Esophagus (tissue), 2 donors: Measurements from ENCODE around the gene FARSA. TPM values are rescaled to one million over a fixed set of nuclear protein-coding genes. Genes with fewer than 3 reads are reported as not detected.
"Not testable (repeated sequence)": the region's sequence is repeated elsewhere in the genome, so short reads cannot be mapped to it uniquely, and the experiment has no call there.

ENCODE experiments used
- H3K27ac ChIP-seq, 2 donors: one replicate each; pipeline ENCODE4 v1.5.1; 2013; ENCODE audit warnings: low read depth in 2 of 2, mild to moderate bottlenecking in 2 of 2, inconsistent platforms in 1 of 2, low read length in 1 of 2, moderate library complexity in 1 of 2
- H3K27me3 ChIP-seq, 2 donors: one replicate each; pipeline ENCODE4 v1.6.1; 2013; ENCODE audit warnings: low read length in 2 of 2, control low read depth in 1 of 2, mild to moderate bottlenecking in 1 of 2; ENCODE audit not compliant: insufficient read depth in 2 of 2, control insufficient read depth in 1 of 2
- H3K36me3 ChIP-seq, 2 donors: one replicate each; pipeline ENCODE4 v1.6.1; 2013; ENCODE audit warnings: low read length in 1 of 2; ENCODE audit not compliant: control insufficient read depth in 2 of 2, insufficient read depth in 2 of 2
- H3K4me1 ChIP-seq, 2 donors: one replicate each; pipeline ENCODE4 v1.6.1; 2013; ENCODE audit warnings: low read length in 1 of 2; ENCODE audit not compliant: control insufficient read depth in 2 of 2, insufficient read depth in 2 of 2
- H3K4me3 ChIP-seq, 2 donors: one replicate each; pipeline ENCODE4 v1.5.1; 2013; ENCODE audit warnings: low read length in 2 of 2, mild to moderate bottlenecking in 2 of 2, low read depth in 1 of 2, moderate library complexity in 1 of 2
- H3K9me3 ChIP-seq, 2 donors: one replicate each; pipeline ENCODE4 v1.6.1; 2013; ENCODE audit warnings: mild to moderate bottlenecking in 2 of 2, low read depth in 1 of 2, low read length in 1 of 2, moderate library complexity in 1 of 2; ENCODE audit not compliant: control insufficient read depth in 2 of 2, insufficient read depth in 1 of 2
- WGBS, 2 donors: extraction: QIAGEN DNeasy Blood & Tissue Kit; methylation state at CpG; one replicate each; pipeline ENCODE4 v1.1.7; 2013; 5-methylcytosine and 5-hydroxymethylcytosine counted together
- polyA plus RNA-seq, 2 donors: library from polyadenylated mRNA; stranded (reverse); fragments of 200-250 nt; gene quantifications; one replicate each; pipeline ENCODE4 v1.2.3, GENCODE V29; 2013
- donor health status: healthy with polysubstance abuse.
- donor health status: Bipolar disorder and iron deficiency.

FARSA gene
- polyA plus RNA-seq, 2 donors: 29.1 to 49.3 TPM

- Histone ChIP-seq H3K4me3 (no peak overlapping the region), H3K9me3 (no peaks in the 10 kb centered on the region), H3K27ac (peak overlapping the region; percentile 84 to 91), H3K4me1 (peaks cover 4 to 9% of the 10 kb centered on the region in 2 donors), H3K36me3 (peaks cover 14 to 20% of the 10 kb centered on the region in 2 donors), H3K27me3 (no peaks in the 10 kb centered on the region)
- WGBS, 2 donors: 14 to 25% methylated on average over 1 of the region's 1 CpG
These were observed 21.1 kb upstream of the FARSA start for GRCh38 chr19:12954612-12954962.

GRCh38 chr19:12953799-12954611 is 20.5 kb upstream of the FARSA start:
- H3K36me3 ChIP-seq: peaks cover 20 to 26% of the 10 kb centered on the region in 2 donors
- 45 to 50% methylated on average over 12 of the region's 12 CpGs for WGBS, 2 donors
- H3K4me3 ChIP-seq: peak overlapping the region in 1 of 2 donors; percentile 11
- H3K27ac ChIP-seq: peak overlapping the region; percentile 84 to 91
- no peaks in the 10 kb centered on the region for H3K27me3 ChIP-seq
- no peaks in the 10 kb centered on the region for H3K9me3 ChIP-seq
- H3K4me1 ChIP-seq: peaks cover 4 to 9% of the 10 kb centered on the region in 2 donors

- Histone ChIP-seq H3K9me3 (no peaks in the 10 kb centered on the region), H3K27ac (peak overlapping the region; percentile 32 to 91), H3K4me3 (no peak overlapping the region), H3K27me3 (no peaks in the 10 kb centered on the region), H3K36me3 (peaks cover 21 to 33% of the 10 kb centered on the region in 2 donors), H3K4me1 (peaks cover 4 to 12% of the 10 kb centered on the region in 2 donors)
- WGBS, 2 donors: 54 to 58% methylated on average over 11 of the region's 11 CpGs
These were observed 19.8 kb upstream of the FARSA start for GRCh38 chr19:12953138-12953798.

GRCh38 chr19:12952488-12953137 is 19.1 kb upstream of the FARSA start:
- Histone ChIP-seq H3K4me1 (peaks cover 4 to 15% of the 10 kb centered on the region in 2 donors), H3K9me3 (no peaks in the 10 kb centered on the region), H3K27me3 (no peaks in the 10 kb centered on the region), H3K36me3 (peaks cover 21 to 40% of the 10 kb centered on the region in 2 donors), H3K4me3 (no peak overlapping the region), H3K27ac (peak overlapping the region; percentile 55 to 83)
- 52 to 55% methylated on average over 12 of the region's 12 CpGs for WGBS, 2 donors

- H3K9me3 ChIP-seq, H3K4me3 ChIP-seq, H3K27me3 ChIP-seq: not testable (repeated sequence)
- Histone ChIP-seq H3K27ac (peak overlapping the region in 1 of 2 donors; percentile 83), H3K36me3 (peaks cover 21 to 40% of the 10 kb centered on the region in 2 donors), H3K4me1 (peaks cover 4 to 15% of the 10 kb centered on the region in 2 donors)
- WGBS, 2 donors: 88 to 90% methylated on average over 6 of the region's 6 CpGs
These were observed 18.5 kb upstream of the FARSA start for GRCh38 chr19:12952050-12952449.

- H3K4me1 ChIP-seq: peaks cover 5 to 15% of the 10 kb centered on the region in 2 donors
- H3K36me3 ChIP-seq: peaks cover 21 to 40% of the 10 kb centered on the region in 2 donors
- no peaks in the 10 kb centered on the region for H3K9me3 ChIP-seq
- H3K27me3 ChIP-seq: no peaks in the 10 kb centered on the region
- WGBS, 2 donors: 81 to 86% methylated on average over 16 of the region's 16 CpGs
- H3K4me3 ChIP-seq: no peak overlapping the region
- no peak overlapping the region for H3K27ac ChIP-seq
These were observed 16.1 kb upstream of the FARSA start for GRCh38 chr19:12949363-12950283.

- Histone ChIP-seq H3K4me3 (no peak overlapping the region), H3K27me3 (no peaks in the 10 kb centered on the region), H3K36me3 (peaks cover 23 to 43% of the 10 kb centered on the region in 2 donors), H3K4me1 (peaks cover 2 to 10% of the 10 kb centered on the region in 2 donors), H3K27ac (no peak overlapping the region), H3K9me3 (no peaks in the 10 kb centered on the region)
- WGBS, 2 donors: 84 to 91% methylated on average over 30 of the region's 30 CpGs
These were observed 15.3 kb upstream of the FARSA start for GRCh38 chr19:12948612-12949362.

- H3K4me3 ChIP-seq: no peak overlapping the region
- no peak overlapping the region for H3K27ac ChIP-seq
- no peaks in the 10 kb centered on the region for H3K9me3 ChIP-seq
- peaks cover 26 to 48% of the 10 kb centered on the region in 2 donors for H3K36me3 ChIP-seq
- peaks cover 2 to 6% of the 10 kb centered on the region in 2 donors for H3K4me1 ChIP-seq
- H3K27me3 ChIP-seq: no peaks in the 10 kb centered on the region
- WGBS, 2 donors: 80 to 83% methylated on average over 27 to 28 of the region's 28 CpGs
These were observed 14.4 kb upstream of the FARSA start for GRCh38 chr19:12947702-12948611.
